ENCODE data around the gene NSMCE1. TPM values are rescaled to one million over a fixed set of nuclear protein-coding genes. Genes with fewer than 3 reads are reported as not detected.

NSMCE1 gene
- total and polyA plus RNA-seq, 2 donors (not counting 1 experiment from before 2014, with no cell fraction given) = 48.8 to 142 TPM

DNA sequence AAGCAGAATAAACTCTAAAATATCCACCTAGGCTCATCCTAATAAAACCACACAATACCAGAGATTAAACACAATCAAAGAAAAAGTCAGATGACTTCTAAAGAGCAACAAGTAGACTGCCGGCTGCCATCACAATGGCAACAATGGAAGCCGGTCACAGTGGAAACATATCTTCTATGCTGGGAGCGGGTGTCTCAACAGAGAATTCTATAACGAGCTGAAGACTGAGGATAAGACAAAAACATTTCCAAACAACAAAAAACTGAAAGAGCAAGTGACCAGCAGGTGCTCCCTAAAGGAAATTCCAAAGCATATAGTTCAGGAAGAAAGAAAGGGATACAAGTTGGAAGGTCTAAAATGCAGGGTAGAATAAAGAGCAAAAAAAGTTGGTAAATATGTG, 8.9 kb downstream of the NSMCE1 start:
- Histone ChIP-seq H2AFZ (ENCODE audit: low read length) (no peak overlapping the region), H3K36me3 (ENCODE audit: control insufficient read depth, insufficient read depth, low read length) (peaks cover 1% of the 10 kb centered on the region), H4K20me1 (ENCODE audit: control insufficient read depth, extremely low read depth, insufficient read depth, low read length) (no peaks in the 10 kb centered on the region), H3K9ac (ENCODE audit: insufficient read depth, low read length) (no peak overlapping the region), H3K79me2 (ENCODE audit: control insufficient read depth, insufficient read depth, low read length) (no peaks in the 10 kb centered on the region), H3K4me1 (ENCODE audit: control insufficient read depth, extremely low read depth, insufficient read depth, low read length) (peaks cover 13% of the 10 kb centered on the region), H3K27me3 (ENCODE audit: control insufficient read depth, insufficient read depth, low read length) (no peaks in the 10 kb centered on the region), H3K4me2 (ENCODE audit: extremely low read depth, insufficient read depth, low read length) (no peak overlapping the region), H3K9me3 (ENCODE audit: control insufficient read depth, insufficient read depth, low read depth, low read length) (no peaks in the 10 kb centered on the region), H3K27ac (ENCODE audit: insufficient read depth, low read length) (no peak overlapping the region), H3K4me3 (replicated peaks in 1 of 4; ENCODE audit: control extremely low read depth in 1 of 4, insufficient read depth in 1 of 4, low read depth in 3 of 4, low read length in 4 of 4) (no peak overlapping the region)
- TF ChIP-seq, protein P1, sequence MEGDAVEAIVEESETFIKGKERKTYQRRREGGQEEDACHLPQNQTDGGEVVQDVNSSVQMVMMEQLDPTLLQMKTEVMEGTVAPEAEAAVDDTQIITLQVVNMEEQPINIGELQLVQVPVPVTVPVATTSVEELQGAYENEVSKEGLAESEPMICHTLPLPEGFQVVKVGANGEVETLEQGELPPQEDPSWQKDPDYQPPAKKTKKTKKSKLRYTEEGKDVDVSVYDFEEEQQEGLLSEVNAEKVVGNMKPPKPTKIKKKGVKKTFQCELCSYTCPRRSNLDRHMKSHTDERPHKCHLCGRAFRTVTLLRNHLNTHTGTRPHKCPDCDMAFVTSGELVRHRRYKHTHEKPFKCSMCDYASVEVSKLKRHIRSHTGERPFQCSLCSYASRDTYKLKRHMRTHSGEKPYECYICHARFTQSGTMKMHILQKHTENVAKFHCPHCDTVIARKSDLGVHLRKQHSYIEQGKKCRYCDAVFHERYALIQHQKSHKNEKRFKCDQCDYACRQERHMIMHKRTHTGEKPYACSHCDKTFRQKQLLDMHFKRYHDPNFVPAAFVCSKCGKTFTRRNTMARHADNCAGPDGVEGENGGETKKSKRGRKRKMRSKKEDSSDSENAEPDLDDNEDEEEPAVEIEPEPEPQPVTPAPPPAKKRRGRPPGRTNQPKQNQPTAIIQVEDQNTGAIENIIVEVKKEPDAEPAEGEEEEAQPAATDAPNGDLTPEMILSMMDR (conservative IDR thresholded peaks at IDR 0.05 in 1 of 2, IDR thresholded peaks at IDR 0.05 in 1 of 2; ENCODE audit: low read depth in 1 of 2, low read length in 2 of 2) = no peak
- TF ChIP-seq EZH2 (IDR thresholded peaks at IDR 0.05; ENCODE audit: low read length, missing control alignments) = no peak
- DNase-seq (ENCODE audit: low read depth in 2 of 2) = no peak

DNA sequence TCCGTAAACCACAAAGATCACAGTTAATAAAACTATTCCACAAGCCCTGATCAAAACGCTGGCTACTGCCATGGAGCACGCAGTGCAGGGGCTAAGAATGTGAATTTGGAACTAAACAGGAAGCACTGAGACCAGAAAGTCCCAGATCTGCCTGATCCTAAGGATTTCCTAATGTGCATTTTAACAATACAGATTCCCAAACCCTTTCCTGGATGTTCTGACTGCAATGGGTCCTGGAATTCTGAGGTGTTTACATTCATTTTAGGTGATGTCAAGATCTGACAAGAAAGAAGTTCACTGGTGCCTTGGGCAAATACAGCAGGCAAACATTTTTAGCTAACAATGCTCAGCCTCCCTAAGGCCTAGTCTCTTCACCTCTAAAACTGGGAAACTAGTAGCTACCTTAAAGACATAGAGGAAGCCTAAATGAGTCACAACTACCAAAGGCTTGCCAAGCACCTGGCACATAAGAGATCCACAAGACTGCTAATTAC, 10.3 kb downstream of the NSMCE1 start:
- no peaks in the 10 kb centered on the region for H3K27me3 ChIP-seq (ENCODE audit: control insufficient read depth, insufficient read depth, low read length)
- H3K4me2 ChIP-seq (ENCODE audit: extremely low read depth, insufficient read depth, low read length) = no peak overlapping the region
- H3K4me1 ChIP-seq (ENCODE audit: control insufficient read depth, extremely low read depth, insufficient read depth, low read length) = peaks cover 14% of the 10 kb centered on the region
- no peaks in the 10 kb centered on the region for H4K20me1 ChIP-seq (ENCODE audit: control insufficient read depth, extremely low read depth, insufficient read depth, low read length)
- peaks cover 1% of the 10 kb centered on the region for H3K36me3 ChIP-seq (ENCODE audit: control insufficient read depth, insufficient read depth, low read length)
- DNase-seq (ENCODE audit: low read depth in 2 of 2) = peak; percentile 44 to 68
- no peak for TF ChIP-seq EZH2 (IDR thresholded peaks at IDR 0.05; ENCODE audit: low read length, missing control alignments)
- TF ChIP-seq, protein P1 (conservative IDR thresholded peaks at IDR 0.05 in 1 of 2, IDR thresholded peaks at IDR 0.05 in 1 of 2; ENCODE audit: low read depth in 1 of 2, low read length in 2 of 2) = no peak
- peak overlapping the region; percentile 30 for H3K27ac ChIP-seq (ENCODE audit: insufficient read depth, low read length)
- no peaks in the 10 kb centered on the region for H3K79me2 ChIP-seq (ENCODE audit: control insufficient read depth, insufficient read depth, low read length)
- H2AFZ ChIP-seq (ENCODE audit: low read length) = peak overlapping the region; percentile 66
- H3K9ac ChIP-seq (ENCODE audit: insufficient read depth, low read length) = no peak overlapping the region
- no peaks in the 10 kb centered on the region for H3K9me3 ChIP-seq (ENCODE audit: control insufficient read depth, insufficient read depth, low read depth, low read length)
- no peak overlapping the region for H3K4me3 ChIP-seq (replicated peaks in 1 of 4; ENCODE audit: control extremely low read depth in 1 of 4, insufficient read depth in 1 of 4, low read depth in 3 of 4, low read length in 4 of 4)

DNA sequence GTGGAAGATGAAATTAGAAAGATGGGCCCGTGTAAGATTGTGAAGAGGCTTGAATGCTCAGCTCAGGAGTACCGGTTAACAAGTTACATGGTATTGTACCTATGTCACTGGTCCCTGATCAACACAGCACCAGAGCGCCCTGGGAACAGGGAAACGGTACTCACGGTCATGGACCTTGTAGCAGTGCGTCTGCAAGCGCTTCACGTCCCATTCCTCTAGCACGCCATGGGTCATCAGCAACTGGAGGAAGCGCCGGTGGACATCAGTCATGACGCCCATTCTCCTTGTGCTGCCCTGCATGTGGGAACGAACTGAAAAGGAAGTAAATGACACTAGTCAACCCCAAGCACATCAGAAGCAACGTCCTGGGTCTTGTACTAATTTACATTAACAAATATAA, 11.3 kb downstream of the NSMCE1 start:
- Histone ChIP-seq H3K27ac (ENCODE audit: insufficient read depth, low read length) (peak overlapping the region; percentile 30), H3K36me3 (ENCODE audit: control insufficient read depth, insufficient read depth, low read length) (peaks cover 1% of the 10 kb centered on the region), H4K20me1 (ENCODE audit: control insufficient read depth, extremely low read depth, insufficient read depth, low read length) (no peaks in the 10 kb centered on the region), H3K9me3 (ENCODE audit: control insufficient read depth, insufficient read depth, low read depth, low read length) (no peaks in the 10 kb centered on the region), H3K9ac (ENCODE audit: insufficient read depth, low read length) (no peak overlapping the region), H3K27me3 (ENCODE audit: control insufficient read depth, insufficient read depth, low read length) (no peaks in the 10 kb centered on the region), H3K4me3 (replicated peaks in 1 of 4; ENCODE audit: control extremely low read depth in 1 of 4, insufficient read depth in 1 of 4, low read depth in 3 of 4, low read length in 4 of 4) (no peak overlapping the region), H3K4me1 (ENCODE audit: control insufficient read depth, extremely low read depth, insufficient read depth, low read length) (peaks cover 19% of the 10 kb centered on the region), H3K4me2 (ENCODE audit: extremely low read depth, insufficient read depth, low read length) (no peak overlapping the region), H2AFZ (ENCODE audit: low read length) (no peak overlapping the region), H3K79me2 (ENCODE audit: control insufficient read depth, insufficient read depth, low read length) (no peaks in the 10 kb centered on the region)
- TF ChIP-seq, protein P1 (conservative IDR thresholded peaks at IDR 0.05 in 1 of 2, IDR thresholded peaks at IDR 0.05 in 1 of 2; ENCODE audit: low read depth in 1 of 2, low read length in 2 of 2) = no peak
- no peak for TF ChIP-seq EZH2 (IDR thresholded peaks at IDR 0.05; ENCODE audit: low read length, missing control alignments)
- no peak for DNase-seq (ENCODE audit: low read depth in 2 of 2)

All from fibroblast of lung (primary cell).